ENCODE data around the gene SMC3.

Gene SMC3

DNA sequence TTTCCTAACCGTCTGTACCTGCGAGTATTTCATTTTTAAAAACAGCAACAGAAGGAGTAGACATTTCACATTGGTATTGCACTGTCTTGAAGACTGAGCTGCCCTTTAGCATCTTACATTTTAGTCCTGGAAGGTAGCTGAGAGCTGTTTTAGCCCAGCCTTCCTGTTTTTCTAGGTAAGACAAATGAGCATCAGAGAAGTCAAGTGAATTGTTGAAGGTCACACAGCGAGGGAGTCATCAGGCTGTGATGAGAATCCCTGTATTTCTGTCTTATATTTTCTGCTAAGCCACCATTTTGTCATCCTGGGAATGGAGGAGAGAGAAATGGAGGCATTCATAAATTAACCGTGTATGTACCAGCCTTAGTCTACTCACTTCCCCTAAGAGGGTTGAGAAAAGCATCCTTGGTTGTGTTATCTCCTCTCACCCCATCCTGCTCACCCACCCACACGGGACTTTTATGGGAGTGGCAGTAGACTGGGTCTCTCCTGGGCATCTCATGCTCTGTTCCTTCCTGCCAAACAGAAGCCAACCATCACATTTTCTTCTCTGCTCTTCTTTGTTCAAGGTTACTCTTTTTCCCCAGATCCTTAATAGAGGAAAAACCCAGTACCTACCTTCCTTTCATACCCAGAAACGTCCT lies 85.1 kb downstream of the SMC3 start:
- H3K27me3 ChIP-seq (ENCODE audit: low read depth) = peaks cover 11% of the 10 kb centered on the region
- DNase-seq (ENCODE audit: low spot score in 2 of 2) = no peak
- H3K36me3 ChIP-seq (replicated peaks) = no peaks in the 10 kb centered on the region
- H3K4me1 ChIP-seq = peaks cover 9% of the 10 kb centered on the region
- no peaks in the 10 kb centered on the region for H3K9me3 ChIP-seq
- no peak overlapping the region for H3K4me3 ChIP-seq
- in situ Hi-C loops (cut with MboI; ENCODE audit: low sequenced_read_pairs) = no loop called here
